Right renal cortex interstitium (tissue), 3 donors: ENCODE measurements around the gene IZUMO4. TPM values are rescaled to one million over a fixed set of nuclear protein-coding genes. Genes with fewer than 3 reads are reported as not detected.
A peak's percentile ranks its signal among the peaks of the same experiment; 100 is the strongest.
"Not testable (repeated sequence)": the region's sequence is repeated elsewhere in the genome, so short reads cannot be mapped to it uniquely, and the experiment has no call there.

Experiments used
- DNase-seq, 3 donors: peaks; one replicate each; pipeline ENCODE4 v3.0.0-alpha.2; 2013; ENCODE audit warnings: low read depth in 3 of 3, low spot score in 2 of 3
- polyA plus RNA-seq, 3 donors: library from polyadenylated mRNA; unstranded; fragments of 120-200 nt; gene quantifications; one replicate each; pipeline ENCODE4 v1.2.1, GENCODE V29; 2013; ENCODE audit not compliant: insufficient read length in 3 of 3

Gene IZUMO4
- polyA plus RNA-seq, 3 donors: 3.6 to 6.1 (median 5.7) TPM

DNA sequence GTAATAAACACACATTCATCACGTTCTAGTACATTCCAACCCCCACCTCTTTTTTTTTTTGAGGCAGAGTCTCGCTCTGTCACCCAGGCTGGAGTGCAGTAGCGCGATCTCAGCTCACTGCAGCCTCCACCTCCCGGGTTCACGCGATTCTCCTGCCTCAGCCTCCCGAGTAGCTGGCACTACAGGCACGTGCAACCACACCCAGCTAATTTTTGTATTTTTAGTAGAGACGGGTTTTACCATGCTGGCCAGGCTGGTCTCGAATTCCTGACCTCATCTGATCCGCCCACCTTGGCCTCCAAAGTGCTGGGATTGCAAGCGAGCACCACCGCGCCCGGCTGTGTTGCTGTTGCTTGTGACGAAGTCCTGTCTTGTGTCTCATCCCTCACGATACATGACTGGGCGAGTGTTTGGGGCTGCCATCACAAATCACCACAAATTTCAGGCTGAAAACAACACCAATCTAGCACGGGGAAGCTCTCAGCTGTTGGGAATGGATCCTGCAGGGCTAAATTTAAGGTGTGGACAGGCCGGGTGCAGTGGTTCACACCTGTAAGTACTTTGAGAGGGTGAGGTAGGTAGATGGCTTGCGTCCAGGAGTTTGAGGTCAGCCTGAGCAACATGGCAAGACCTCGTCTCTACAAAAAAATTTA lies 16.3 kb upstream of the IZUMO4 start:
- DNase-seq: no peak

DNA sequence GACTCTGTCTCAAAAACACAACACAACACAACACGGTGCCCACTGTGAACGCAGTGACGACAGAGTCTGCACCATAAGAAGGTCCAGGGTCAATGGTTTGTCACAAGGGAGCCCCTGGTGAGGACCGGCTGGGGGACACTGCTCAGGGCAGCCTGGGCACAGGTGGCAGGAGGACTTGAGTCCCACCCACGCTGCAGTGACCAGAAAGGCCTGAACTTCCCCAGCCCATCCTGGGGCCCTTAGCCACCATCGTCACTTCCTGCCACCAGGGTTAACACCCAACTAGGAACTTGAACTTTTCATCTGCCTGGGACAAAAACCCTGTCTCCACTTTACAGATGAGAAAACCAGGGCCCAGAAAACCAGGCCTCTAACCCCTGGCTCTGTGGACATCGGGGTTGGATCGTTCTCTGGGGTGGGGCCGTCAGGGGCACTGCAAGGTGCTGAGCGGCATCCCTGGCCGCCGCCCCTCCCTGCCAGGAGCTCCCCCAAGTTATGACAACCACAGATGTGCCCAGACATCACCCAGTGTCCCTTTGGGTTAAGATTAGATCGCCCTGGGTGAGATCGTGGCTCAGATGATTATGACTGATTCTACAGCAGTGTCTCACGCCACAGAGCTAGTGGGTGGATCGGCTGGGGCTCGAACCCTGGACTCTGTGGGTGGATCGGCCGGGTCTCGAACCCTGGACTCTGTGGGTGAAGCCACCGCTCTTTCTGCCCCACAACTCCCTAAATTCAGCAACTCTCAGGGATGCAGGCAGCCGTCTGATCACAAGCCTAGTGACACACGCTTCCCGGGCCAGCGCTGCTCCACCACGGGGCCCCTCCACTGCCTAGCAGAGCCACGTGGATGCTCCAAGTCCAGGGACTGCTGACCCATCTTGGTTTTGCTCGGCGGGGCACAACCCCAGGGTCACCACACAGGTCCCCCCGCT lies 14.6 kb upstream of the IZUMO4 start:
- DNase-seq: no peak

DNA sequence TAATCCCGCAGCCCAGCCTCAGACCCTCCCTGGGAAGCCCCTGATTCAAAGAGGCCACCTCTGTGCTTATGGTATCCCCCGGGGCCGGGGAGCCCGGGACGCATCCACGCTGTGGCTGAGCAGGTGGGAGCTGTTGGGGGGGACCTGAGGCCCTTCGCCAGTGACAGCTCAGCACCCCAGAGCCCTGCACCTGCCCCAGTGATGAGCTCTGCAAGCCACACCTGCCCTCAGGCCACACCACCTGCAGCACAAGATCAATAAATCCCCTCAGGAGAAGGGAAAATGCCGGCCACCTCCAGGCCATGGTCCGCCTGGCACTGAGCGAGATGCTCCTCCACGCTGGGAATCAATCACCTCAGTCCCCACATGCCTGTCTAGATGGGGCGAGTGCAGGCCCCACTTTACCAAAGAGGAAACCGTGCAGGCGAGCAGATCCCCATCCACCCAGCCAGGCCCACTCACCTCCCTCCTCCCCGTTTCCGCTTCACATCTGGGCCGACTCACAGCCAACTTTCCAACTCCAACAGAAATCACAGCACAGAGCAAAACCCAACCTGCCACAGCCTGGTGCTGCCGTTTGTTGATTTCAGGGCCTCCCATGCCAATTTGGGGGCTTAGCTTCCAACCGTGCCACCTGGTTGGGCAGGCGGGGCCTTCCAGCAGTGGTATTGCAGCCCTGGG lies 13.4 kb upstream of the IZUMO4 start:
- DNase-seq: no peak

DNA sequence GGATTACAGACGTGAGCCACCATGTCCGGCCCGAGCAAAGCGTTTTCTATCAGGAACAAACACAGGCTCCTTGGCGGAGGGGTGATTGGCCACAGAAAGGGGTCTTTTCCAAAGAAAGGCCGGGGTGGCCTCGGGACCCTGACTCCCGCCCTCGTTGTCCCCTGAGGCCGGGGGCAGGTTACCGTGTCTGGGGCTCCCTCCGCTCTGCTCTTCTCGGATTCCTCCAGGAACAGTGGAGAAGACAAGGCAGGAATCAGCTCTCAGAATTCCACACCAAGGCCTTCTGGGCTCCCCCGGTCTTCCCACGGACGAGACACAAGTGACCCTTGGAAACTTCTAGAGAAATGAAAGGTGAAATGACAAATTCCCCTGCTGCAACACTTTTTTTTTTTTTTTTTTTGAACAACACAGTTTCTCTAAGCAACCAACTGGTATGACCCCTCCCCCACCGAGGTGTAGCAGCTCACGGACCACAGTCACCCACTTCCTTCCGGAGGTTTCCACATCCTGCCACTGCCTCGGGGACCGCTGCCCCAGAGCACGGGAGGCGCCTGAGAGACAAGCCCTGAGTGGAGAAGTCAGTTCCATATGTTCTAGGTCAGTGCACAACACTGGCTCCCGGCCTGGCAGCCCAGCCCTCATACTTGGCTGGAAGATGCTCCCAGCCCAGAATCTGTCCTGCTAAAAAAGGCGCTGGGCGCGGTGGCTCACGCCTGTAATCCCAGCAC lies 11.6 kb upstream of the IZUMO4 start:
- DNase-seq: no peak

DNA sequence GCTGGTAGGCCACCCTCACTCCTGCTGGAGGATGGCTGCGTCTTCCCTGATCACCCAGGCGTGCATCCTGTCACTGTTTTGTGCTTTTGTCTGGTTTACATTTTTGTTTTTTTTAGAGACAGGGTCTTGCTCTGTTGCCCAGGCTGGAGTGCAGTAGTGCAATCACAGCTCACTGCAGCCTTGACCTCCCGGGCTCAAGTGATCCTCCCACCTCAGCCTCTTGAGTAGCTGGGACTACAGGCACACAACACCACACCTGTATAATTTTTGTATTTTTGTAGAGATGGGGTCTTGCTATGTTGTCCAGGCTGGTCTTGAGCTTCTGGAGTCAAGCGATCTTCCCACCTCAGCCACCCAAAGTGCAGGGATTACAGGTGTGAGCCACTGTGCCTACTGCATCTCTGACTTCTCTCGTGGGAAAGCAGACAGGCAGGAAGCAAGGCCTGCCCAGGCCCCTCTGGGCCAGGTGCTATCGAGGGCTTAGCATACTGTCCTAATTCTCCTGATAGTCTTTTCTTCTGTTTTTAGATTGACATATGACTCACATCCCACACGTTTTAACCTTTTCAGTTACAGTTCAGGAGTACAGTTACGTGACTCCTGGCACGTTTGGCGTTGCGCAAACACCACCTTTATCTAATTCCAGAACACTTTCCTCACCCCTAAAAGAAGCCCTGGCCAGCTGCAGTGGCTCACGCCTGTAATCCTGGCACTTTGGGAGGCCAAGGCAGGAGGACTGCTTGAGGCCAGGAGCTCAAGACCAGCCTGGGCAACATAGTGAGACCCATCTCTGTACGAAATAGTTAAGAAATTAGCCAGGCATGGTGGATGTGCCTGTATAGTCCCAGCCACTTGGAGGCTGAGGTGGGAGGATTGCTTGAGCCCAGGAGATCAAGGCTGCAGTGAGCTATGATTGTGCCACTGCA lies 9.8 kb upstream of the IZUMO4 start:
- not testable (repeated sequence) for DNase-seq

DNA sequence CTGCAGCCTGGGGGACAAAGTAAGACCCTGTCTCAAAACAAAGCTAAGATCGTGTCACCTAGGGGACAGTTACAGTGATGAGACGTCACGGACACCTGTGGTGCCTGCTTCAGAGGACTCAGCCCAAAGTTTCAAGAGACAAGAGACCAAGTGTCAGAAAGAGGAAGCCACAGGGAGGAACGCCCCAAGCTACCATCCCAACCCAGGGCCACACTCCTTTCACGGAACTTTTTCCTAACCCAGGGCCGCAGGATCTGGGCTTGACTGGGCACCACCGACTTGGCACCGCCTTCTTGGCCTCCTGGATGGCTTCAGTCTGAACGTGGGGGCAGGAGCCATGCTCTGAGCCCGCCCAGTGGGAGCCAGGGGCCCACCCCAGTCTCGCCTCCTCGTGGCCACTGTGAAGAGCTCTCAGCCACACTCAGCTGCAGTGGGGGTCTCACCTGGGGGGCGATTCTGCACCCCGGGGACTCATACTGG lies 9.1 kb upstream of the IZUMO4 start:
- DNase-seq: no peak

DNA sequence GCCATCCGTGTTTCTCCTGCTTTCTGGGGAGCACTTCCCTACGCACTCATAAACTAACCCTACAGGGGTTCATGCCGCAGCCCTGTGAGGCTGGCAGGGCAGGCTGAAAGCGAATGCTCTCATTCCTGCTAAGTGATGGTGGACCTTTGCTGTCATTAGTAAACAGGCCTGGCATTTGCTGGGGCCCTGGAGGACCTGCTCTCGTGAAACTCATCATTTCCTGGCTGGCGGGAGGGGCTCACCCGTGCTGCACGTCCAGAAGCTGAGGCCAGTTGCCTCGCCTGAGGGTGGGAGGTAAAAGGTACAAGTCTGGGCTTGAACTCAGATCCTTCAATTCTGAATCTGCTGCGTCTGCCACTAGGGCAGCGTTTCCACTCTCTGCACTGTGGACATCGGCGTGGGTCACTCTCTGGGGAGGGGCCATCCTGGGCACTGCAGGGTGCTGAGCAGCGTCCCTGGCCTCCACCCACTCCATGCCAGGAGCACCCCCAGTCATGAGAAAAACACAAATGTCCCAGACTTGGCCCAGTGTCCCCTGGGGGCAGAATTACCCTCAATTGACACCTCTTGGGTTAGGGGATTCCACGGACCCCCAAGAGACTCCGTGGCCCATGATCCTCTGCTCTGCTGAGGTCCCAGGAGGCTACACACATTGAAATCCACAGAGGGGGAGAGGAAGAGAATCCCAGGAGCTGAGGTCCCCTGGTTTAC lies 7.6 kb upstream of the IZUMO4 start:
- no peak for DNase-seq

DNA sequence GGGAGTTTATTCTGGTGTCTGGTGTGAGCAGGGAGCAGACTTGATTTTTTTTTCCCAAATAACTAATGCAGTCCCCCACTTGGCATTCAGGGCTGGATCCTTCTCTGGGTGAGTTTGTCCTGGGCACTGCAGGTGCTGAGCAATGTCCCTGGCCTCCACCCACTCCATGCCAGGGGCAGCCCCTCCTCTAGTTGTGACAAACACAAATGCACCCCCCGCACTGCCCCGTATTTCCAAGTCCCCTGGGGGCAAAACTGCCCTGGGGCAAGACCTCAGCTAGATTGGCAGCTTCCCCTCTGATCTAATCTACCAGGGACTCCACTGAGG lies 7.0 kb upstream of the IZUMO4 start:
- DNase-seq: no peak

DNA sequence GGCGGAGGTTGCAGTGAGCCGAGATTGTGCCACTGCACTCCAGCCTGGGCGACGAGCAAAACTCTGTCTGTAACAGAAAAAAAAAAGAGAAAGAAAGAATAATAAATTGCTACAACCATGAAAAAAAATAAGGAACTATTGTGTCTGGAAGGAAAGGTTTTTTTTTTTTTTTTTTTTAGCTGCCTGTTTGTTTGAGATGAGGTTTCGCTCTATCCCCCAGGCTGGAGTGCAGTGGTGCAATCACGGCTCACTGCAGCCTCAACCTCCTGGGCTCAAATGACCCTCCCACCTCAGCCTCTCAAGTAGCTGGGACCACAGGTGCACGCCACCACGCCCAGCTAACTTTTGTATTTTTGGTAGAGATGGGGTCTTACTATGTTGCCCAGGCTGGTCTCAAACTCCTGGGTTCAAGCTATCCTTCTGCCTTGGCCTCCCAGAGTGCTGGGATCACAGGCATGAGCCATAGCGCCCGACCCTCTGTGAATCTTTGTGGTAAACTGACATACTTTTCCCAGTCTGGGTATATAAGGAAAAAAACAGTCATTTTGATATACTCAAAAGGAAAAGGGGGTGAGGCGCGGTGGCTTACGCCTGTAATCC lies 4.7 kb upstream of the IZUMO4 start:
- not testable (repeated sequence) for DNase-seq

DNA sequence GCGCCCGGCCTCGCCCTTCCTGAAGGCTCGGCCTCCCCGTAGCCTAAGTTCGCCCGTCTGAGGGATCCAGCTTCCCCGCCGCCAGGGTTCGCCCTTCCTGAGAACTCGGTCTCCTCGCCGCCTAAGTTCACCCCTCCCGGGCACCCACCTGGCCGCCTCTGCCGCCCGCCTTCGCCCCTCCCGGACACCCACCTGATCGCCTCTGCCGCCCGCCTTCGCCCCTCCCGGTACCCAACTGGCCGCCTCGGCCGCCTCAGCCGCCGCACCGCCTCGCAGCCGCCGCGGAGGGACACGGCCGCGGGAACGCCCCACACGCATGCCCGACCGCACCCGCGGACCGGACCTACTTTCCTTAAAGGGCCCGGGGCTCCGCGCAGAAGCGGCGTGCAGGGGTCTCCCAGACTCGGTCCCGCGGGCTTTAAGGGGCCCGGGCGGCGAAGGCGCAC lies 658 bp upstream of the IZUMO4 start, which contains the start of gene MOB3A:
Gene MOB3A (minus strand): TSS at position 293 of the 446 bp plus-strand sequence. CDS start 17,766 bp downstream, outside the sequence.
- peak in 2 of 3 donors; percentile 78 to 89 for DNase-seq

DNA sequence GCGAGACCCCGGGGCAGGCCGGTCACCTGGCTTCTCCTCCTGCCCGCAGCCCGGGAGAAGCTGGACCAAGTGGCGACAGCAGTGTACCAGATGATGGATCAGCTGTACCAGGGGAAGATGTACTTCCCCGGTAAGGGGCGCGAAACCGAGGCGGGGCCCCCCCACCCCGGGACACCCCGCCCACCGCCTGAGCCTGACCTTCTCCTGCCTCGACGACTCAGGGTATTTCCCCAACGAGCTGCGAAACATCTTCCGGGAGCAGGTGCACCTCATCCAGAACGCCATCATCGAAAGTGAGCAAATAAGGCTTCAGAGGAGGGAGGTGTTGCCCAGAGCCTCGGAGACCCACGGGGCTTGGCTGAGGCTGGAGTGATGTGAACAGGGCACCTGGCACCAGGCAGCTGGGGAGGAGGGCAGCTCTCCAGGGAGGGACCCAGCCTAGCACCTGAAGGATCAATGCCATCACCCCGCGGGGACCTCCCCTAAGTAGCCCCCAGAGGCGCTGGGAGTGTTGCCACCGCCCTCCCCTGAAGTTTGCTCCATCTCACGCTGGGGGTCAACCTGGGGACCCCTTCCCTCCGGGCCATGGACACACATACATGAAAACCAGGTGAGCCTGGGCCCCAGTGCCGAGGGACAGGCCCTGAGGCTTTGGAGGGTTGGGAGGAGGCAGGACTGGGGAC lies 629 bp downstream of the IZUMO4 start:
- DNase-seq: no peak

DNA sequence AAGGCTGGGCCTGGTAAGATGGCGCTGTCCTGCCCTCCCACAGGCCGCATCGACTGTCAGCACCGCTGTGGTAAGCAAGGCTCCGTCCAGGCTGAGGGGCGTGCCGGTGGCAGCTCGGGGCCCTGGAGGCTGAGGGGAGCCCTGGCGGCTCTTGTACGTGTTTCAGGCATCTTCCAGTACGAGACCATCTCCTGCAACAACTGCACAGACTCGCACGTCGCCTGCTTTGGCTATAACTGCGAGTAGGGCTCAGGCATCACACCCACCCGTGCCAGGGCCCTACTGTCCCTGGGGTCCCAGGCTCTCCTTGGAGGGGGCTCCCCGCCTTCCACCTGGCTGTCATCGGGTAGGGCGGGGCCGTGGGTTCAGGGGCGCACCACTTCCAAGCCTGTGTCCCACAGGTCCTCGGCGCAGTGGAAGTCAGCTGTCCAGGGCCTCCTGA lies 1.2 kb downstream of the IZUMO4 start:
- DNase-seq: no peak

DNA sequence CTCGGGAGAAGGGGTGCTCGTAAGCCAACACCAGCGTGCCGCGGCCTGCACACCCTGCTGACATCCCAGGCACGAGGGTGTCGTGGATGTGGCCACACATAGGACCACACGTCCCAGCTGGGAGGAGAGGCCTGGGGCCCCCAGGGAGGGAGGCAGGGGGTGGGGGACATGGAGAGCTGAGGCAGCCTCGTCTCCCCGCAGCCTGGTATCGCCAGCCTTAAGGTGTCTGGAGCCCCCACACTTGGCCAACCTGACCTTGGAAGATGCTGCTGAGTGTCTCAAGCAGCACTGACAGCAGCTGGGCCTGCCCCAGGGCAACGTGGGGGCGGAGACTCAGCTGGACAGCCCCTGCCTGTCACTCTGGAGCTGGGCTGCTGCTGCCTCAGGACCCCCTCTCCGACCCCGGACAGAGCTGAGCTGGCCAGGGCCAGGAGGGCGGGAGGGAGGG lies 2.4 kb downstream of the IZUMO4 start:
- DNase-seq: no peak

DNA sequence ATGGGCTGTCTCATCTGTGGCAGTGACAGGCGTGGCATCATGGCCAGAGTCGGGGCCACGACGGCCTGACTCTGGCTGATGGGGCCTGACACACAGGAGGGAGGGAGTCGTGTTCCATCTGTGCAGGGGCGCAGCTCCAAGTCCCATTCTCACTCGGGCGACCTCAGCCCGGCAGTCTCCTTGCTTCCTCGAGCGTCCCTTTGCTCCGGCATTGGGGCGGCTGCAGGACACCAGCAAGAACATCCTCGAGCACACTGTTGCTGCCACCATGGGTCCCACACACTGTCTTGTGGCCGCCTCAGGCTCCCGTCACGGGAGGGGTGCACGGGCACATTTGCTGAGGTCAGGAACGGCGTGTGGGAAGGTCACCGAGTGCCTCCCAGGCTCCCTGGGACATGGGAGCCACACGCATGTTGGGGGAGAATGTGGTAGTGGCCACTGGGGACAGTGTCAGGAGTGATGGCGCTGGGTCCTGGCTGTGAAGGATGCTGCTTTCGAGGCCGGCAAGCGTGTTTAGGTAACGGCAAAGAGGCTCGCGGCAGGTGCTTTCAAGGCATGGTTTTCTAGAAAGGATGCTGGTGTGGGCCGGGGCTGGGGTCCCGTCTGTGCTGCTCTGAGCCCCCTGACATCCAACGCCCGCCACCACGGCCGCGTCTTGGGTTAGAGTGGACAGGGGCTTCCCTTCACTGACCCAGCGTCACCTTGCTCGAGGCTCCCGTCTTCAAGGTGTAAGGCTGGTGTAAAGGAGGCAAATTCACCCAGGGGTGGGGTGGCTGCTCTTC lies 3.4 kb downstream of the IZUMO4 start:
- DNase-seq: no peak

DNA sequence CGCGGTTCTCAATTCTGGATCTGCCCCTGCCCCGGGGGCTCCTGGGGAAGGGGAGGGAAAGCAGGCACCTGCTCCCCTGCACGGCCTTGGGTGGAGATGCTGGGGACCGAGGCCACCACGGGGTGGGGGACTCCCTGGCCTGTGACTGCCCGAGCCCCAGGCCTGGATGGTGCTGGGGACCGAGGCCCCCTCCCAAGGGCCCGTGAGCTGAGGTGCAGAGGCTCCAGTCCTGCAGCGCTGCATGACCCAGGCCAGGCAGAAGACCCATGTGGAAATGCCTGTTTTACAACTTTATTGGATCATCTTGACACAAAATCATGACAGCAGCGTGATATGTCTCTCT lies 4.0 kb downstream of the IZUMO4 start:
- no peak for DNase-seq

DNA sequence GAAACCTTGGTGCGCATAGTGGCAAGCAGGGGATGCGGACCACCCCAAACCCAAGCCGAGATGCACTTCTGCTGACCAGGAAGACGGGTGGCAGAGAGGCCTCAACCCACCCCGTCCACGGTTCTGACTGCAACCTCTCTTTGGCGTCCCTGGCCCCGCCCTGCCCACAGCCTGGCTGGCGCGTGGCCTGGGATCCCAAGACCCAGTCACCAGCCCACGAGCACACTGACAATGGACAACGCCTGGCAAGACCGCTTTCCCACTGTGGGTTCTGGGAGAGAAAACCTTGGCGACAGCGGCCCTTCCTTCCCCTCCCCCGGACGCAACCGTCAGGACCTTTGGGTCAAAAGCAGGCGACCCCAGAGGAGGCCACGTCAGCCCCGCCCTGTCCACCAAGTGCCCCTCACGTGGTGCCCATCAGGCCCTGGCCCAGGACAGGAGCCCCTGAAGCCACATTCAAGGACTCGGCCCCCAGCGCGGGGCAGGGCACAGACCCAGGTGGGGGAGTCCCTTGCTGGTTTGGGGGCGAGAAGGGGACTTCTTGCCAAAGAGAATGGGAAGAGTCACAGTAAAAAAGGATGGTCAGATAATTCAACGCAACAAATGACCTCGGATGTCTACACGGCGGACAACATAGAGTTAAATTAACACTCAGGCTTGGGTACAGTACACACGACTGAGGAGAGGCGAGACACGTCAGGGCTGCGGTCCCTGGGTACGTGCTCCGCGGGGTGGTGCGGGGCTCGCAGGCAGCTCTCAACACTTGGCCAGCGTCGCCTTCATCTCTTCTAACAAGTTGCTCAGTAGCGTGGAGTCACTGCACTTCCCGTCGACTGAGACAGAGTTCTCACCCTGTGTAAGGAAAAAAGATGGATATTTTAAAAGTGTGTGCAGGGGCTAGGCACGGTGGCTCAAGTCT lies 5.0 kb downstream of the IZUMO4 start:
- no peak for DNase-seq
